GM19324 (cell line): ENCODE results near the gene KDM1A.
"Not testable (repeated sequence)": the region's sequence is repeated elsewhere in the genome, so short reads cannot be mapped to it uniquely, and the experiment has no call there.

Experiments
- ATAC-seq: cut with Tn5 transposase; IDR thresholded peaks from one replicate; pipeline ENCODE4 v1.9.1; 2021; ENCODE audit warnings: mild to moderate bottlenecking, moderate library complexity; ENCODE audit not compliant: unreplicated experiment, low FRiP score

KDM1A gene

GRCh38 chr1:23019094-23019862, at the start of gene KDM1A:
Gene KDM1A (plus strand): TSS chr1:23019468. CDS start chr1:23019597, 129 bp downstream.
- ATAC-seq: peak; percentile 93

- ATAC-seq: no peak
Measured at GRCh38 chr1:22970096-22970495, 49.2 kb upstream of the KDM1A start.

- ATAC-seq: no peak
Measured at GRCh38 chr1:22971161-22971560, 48.1 kb upstream of the KDM1A start.

GRCh38 chr1:22971611-22972405, 47.5 kb upstream of the KDM1A start:
- ATAC-seq: no peak

- ATAC-seq: no peak
Measured at GRCh38 chr1:22972760-22973159, 46.5 kb upstream of the KDM1A start, which contains the start of gene LACTBL1. Gene LACTBL1 (minus strand): TSS chr1:22972866. CDS start chr1:22972316, 550 bp downstream.

GRCh38 chr1:22975694-22976093, 43.6 kb upstream of the KDM1A start:
- no peak for ATAC-seq

- no peak for ATAC-seq
Measured at GRCh38 chr1:22976127-22976460, 43.2 kb upstream of the KDM1A start.

GRCh38 chr1:22976461-22977243, 42.6 kb upstream of the KDM1A start:
- ATAC-seq: peak; percentile 48

GRCh38 chr1:22978299-22978698, 41.0 kb upstream of the KDM1A start:
- no peak for ATAC-seq

GRCh38 chr1:22980471-22980790, 38.8 kb upstream of the KDM1A start:
- not testable (repeated sequence) for ATAC-seq

- ATAC-seq: no peak
Measured at GRCh38 chr1:22983944-22984343, 35.3 kb upstream of the KDM1A start.

GRCh38 chr1:22992384-22992783, 26.9 kb upstream of the KDM1A start:
- ATAC-seq: not testable (repeated sequence)

- not testable (repeated sequence) for ATAC-seq
Measured at GRCh38 chr1:22993220-22993795, 26.0 kb upstream of the KDM1A start.

- ATAC-seq: no peak
Measured at GRCh38 chr1:22995774-22996173, 23.5 kb upstream of the KDM1A start.

GRCh38 chr1:22997528-22997927, 21.7 kb upstream of the KDM1A start:
- not testable (repeated sequence) for ATAC-seq

GRCh38 chr1:23000133-23000532, 19.1 kb upstream of the KDM1A start:
- not testable (repeated sequence) for ATAC-seq

- ATAC-seq: not testable (repeated sequence)
Measured at GRCh38 chr1:23002218-23002617, 17.1 kb upstream of the KDM1A start.

- no peak for ATAC-seq
Measured at GRCh38 chr1:23004112-23004511, 15.2 kb upstream of the KDM1A start.

GRCh38 chr1:23004769-23005168, 14.5 kb upstream of the KDM1A start:
- not testable (repeated sequence) for ATAC-seq

- ATAC-seq: no peak
Measured at GRCh38 chr1:23007106-23007505, 12.2 kb upstream of the KDM1A start.

GRCh38 chr1:23008901-23009300, 10.4 kb upstream of the KDM1A start:
- ATAC-seq: no peak
